Hematopoietic multipotent progenitor cell treated with erythropoietin and hydrocortisone succinate and interleukin-3 and kit ligand, for 15 days (in vitro differentiated cells): Measurements from ENCODE around the gene SIK2.
"Not testable (repeated sequence)": the region's sequence is repeated elsewhere in the genome, so short reads cannot be mapped to it uniquely, and the experiment has no call there.

Experiments used
- DNase-seq: peaks from one replicate; pipeline ENCODE4 v3.0.0-alpha.2; 2015; ENCODE audit warnings: low spot score

Gene SIK2

GRCh38 chr11:111759778-111760407 is 157.6 kb downstream of the SIK2 start:
- no peak for DNase-seq

- DNase-seq: no peak
These were observed 158.8 kb downstream of the SIK2 start for GRCh38 chr11:111761036-111761435.

DNA sequence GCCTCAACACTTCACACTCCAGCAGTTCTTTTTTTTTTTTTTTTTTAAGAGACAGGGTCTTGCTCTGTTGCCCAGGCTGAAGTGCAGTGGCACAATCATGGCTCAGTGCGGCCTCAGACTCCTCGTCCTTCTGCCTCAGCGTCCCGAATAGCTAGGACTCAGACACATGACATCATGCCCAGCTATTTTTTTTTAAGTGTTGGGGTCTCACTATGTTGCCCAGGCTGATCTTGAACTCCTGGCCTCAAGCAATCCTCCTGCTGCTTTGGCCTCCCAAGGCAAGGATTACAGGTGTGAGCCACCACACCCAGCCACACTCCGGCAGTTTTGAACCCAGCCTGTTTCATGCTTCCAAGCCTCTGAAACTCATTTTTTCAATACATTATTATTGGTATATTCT is 160.3 kb downstream of the SIK2 start:
- DNase-seq: no peak

DNA sequence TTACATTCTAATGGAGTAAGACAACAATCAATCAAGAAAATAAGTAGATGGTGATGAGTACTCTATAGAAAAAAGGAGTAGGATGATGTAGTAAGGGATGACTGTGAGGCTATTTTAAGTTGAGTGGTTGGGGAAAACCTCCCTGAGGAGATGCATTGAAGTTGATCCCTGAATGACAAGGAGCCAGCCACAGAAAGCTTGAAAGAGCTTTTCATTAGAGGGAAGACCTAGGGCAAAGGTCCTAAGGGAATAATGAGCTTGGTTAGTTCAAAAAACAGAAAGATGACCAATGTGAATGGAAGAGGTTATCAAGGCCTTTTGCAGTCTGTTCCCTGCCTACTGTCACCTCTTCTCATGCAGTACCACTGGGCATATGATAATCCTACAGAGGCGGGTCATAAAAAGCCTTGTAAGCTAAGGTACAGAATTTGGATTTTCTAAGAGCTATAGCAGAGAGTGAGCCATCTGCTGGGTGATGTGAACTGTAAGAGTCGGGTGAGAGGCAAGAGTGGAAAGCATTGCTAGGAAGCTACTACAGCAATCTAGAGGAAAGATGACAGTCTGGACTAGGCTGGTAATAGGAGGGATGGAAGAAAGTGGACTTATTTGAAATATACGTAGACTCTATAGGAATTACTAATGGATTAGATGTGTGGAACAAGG is 160.9 kb downstream of the SIK2 start:
- DNase-seq: no peak

GRCh38 chr11:111764621-111765020 is 162.4 kb downstream of the SIK2 start:
- no peak for DNase-seq

DNA sequence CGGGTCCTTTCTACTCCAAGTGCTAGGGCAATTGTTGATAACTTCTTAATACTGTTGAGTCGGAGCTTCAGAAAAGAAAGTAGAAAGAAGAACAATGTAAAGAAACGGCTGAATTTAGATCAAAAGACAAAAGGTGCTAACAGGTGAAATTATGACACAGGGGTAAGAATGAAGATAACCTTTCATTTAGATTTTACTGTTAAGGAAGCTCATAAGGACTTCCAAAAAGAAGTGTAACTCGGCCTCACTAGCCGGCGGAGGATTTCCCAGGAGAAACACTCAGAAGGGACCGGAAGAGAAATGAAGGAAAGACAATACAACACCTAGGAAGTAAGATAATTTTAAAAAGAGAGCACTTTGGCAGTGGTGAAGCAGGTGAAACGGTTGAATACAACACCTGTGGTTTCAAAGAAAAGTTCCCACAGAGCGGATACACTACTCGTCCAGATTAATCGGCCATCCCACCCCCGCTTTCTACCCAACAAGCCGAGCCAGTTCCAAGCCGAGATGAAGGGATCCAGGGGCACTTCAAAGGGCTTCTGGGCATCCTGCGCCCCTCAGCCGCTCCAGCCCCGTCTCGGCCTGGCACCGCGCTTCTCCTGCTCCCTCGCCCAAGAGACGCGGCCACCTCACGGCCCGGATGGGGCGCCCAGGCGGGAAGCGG is 163.2 kb downstream of the SIK2 start:
- DNase-seq: peak; percentile 14

- peak; percentile 78 for DNase-seq
These were observed 164.0 kb downstream of the SIK2 start, which contains the start of gene PPP2R1B for GRCh38 chr11:111765984-111766833. PPP2R1B (minus strand) TSS chr11:111766389; CDS start chr11:111766361, 28 bp downstream.

- no peak for DNase-seq
These were observed 164.5 kb downstream of the SIK2 start for GRCh38 chr11:111766834-111767142.

GRCh38 chr11:111770581-111771134 is 168.4 kb downstream of the SIK2 start:
- no peak for DNase-seq

DNA sequence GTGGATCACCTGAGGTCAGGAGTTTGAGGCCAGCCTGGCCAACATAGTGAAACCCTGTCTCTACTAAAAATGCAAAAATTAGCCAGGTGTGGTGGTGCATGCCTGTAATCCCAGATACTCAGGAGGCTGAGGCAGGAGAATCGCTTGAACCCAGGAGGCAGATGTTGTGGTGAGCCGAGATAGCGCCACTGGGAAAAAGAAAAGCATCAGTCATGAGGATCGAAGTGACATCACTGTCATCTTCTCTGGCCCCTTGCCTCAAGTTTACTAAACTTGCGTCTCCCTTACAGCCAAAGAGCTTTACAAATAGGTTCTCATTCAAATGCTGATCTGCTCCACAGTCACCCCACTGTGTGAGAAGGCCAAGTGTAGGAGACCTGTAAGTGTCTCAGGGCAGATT is 169.0 kb downstream of the SIK2 start:
- DNase-seq: not testable (repeated sequence)

DNA sequence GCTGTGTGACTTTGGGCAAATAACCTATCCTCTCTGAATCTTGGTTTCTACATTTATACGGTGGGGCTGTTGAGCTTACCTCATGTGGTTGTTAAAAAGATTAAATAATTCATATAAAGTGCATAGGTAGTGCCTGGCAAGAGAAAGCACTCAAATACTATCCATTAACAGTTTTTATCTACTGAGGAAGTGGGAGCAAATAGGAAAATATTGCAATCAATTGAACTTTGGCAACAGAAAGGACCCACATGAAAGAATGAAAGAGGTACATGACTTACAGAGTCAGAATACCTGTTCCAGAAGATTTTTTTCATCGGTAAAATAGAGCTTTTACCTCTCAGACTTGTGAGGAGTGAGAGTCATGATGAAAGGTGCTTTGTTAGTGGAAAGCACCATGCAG is 170.3 kb downstream of the SIK2 start:
- DNase-seq: no peak

DNA sequence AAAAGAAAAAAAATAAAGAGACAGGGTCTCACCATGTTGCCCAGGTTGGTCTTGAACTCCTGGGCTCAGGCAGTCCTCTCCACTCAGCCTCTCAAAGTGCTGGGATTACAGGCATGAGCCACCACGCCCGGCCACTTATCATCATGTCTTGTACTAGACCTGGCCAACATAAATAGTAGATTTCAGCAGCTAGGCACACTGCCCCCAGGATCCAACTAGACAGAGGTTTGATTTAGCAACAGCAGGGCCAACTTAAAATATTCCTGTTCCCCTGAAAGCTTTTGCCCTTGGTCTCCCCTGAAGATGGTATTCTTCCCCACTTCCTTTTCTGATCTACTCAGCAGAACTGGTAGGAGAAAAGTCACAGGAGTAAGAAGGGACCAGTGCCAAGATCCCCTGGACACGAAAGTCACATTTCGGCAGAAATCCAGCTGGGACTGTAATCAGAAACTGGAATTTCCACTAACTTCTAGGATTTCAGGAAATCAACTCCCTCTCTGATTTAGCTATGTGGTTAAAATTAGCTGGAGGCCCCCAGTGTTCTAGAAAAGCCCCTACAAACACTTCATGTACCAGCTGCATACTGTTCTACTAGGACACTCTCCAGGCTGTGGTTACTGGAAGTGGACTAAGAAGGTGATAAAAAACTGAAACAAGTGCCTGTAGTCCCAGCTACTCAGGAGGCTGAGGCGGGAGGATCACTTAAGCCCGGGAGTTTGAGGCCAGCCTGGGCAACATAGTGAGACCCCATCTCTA is 172.9 kb downstream of the SIK2 start:
- DNase-seq: no peak

GRCh38 chr11:111776398-111777093 is 174.3 kb downstream of the SIK2 start:
- DNase-seq: no peak

DNA sequence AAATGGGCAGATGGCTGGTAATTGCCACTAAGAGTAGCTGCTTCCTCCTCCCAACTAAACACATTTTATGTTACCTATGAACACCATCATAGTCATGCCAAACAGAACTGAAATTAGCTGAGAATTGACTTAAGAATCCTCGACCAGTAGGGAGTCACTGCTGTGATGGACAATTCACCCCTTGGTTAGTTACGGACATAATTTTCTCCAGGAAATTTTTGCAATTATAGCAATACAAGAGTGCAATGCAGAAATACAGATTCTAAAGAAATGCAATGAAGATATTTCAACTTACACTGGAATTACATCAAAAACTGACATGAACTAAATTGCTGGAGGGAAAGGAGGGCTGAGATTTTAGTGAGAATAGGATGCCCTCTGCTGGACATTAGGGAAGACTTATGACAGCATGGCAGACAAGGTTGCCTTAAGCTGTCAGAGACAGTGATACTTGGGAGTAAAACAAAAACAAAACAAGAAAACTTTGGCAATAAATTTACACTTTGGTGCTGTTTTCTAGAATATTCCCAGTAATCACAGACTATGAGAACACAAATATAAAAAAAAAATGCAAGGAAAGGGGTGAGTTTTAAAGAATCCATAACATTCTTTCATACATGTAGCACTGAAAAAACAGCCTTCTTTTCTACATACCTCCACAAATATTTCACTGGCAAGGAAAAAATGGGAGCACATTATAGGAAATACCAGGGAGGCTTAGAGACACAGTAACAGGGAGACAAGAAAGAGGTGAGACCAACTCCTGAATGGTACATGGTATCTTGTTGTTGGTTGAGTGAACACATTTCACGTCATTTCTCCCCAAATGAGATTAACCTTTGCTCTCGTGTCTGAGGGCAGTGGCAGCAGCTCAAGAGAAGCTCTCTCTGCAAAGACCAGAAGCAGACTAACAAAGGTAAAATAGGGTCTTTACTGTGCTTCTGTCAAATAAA is 175.1 kb downstream of the SIK2 start:
- peak; percentile 82 for DNase-seq

- DNase-seq: no peak
These were observed 175.9 kb downstream of the SIK2 start for GRCh38 chr11:111778047-111778558.

DNA sequence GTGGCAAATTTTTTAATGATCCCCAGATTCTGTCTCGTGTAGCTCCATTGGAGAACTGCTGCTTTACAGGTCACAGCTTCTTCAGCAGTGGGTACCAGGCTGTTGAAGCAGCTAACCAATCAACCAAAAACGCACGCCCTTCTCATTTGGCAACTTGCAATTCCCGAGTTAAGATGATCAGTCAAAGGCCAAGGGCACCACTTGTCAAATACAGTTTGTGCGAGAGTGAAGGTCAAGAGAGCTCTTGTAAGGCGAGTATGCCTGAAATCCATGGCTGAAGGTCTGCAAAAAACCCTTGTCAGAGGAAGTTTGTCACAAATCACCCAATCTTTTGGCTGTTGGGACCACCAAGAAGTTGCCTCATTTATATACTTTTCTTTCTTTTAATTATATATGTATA is 176.9 kb downstream of the SIK2 start:
- no peak for DNase-seq
